ENCODE measurements around the gene BIN2.
A peak's percentile ranks its signal among the peaks of the same experiment; 100 is the strongest.
"Not testable (repeated sequence)": the region's sequence is repeated elsewhere in the genome, so short reads cannot be mapped to it uniquely, and the experiment has no call there.

The BIN2 gene

GRCh38 chr12:51359851-51360250 is 35.9 kb upstream of the BIN2 start:
- H3K4me1 Mint-ChIP-seq, result peaks cover 19% of the 10 kb centered on the region
- no peak overlapping the region for H3K27ac Mint-ChIP-seq
- H3K36me3 Mint-ChIP-seq (ENCODE audit: low read depth), result peaks cover 37% of the 10 kb centered on the region
- no peak for ATAC-seq
- no peak for DNase-seq
- no peak overlapping the region for H3K4me3 Mint-ChIP-seq
- no peaks in the 10 kb centered on the region for H3K9me3 Mint-ChIP-seq
- H3K27me3 Mint-ChIP-seq, result no peaks in the 10 kb centered on the region

- peaks cover 19% of the 10 kb centered on the region for H3K4me1 Mint-ChIP-seq
These were observed 34.5 kb upstream of the BIN2 start for GRCh38 chr12:51358496-51358895.

GRCh38 chr12:51357374-51358047 is 33.5 kb upstream of the BIN2 start:
- Mint-ChIP-seq H3K4me1 (peaks cover 19% of the 10 kb centered on the region), H3K27me3 (no peaks in the 10 kb centered on the region), H3K4me3 (no peak overlapping the region), H3K9me3 (no peaks in the 10 kb centered on the region), H3K27ac (peak overlapping the region; percentile 18), H3K36me3 (ENCODE audit: low read depth) (peaks cover 32% of the 10 kb centered on the region)
- DNase-seq, result peak; percentile 43
- ATAC-seq, result peak; percentile 84

More at GRCh38 chr12:51358496-51358895, 34.5 kb upstream of the BIN2 start:
- no peak overlapping the region for H3K4me3 Mint-ChIP-seq
- DNase-seq (no peak), ATAC-seq (no peak)
- no peak overlapping the region for H3K27ac Mint-ChIP-seq
- H3K27me3 Mint-ChIP-seq, result no peaks in the 10 kb centered on the region
- peaks cover 33% of the 10 kb centered on the region for H3K36me3 Mint-ChIP-seq (ENCODE audit: low read depth)
- H3K9me3 Mint-ChIP-seq, result no peaks in the 10 kb centered on the region

DNA sequence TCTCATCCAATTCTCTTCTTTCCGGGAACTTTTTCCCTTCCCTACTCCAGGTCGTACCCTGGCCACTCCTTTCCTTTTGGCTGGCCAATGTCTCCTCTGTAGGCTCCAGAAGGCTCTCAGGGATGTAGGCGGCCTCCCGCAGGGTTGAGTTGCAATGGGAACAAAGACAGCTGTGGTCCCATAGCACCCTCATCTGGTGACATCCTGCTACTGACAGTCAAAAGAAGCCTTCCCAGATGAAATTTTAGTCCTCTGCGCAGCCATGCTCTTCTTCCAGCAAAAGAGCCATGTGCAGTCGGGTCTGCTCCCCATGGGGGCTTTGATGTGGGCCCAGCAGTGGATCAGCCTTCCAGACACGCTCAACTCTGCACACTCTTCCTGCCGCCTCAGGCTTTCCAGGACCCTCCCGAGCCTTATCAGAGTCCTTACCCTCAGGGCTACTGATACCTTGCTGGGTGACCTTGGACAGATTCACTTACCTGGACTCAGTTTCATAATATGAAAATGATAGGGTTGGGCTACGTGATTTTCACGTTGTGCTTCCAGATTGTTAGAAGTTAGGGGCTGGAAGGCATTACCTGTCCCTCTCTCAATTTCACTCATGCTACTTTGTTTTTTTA is 28.0 kb upstream of the BIN2 start:
- ATAC-seq, result no peak
- no peak overlapping the region for H3K27ac Mint-ChIP-seq
- peaks cover 6% of the 10 kb centered on the region for H3K36me3 Mint-ChIP-seq (ENCODE audit: low read depth)
- no peaks in the 10 kb centered on the region for H3K27me3 Mint-ChIP-seq
- no peaks in the 10 kb centered on the region for H3K9me3 Mint-ChIP-seq
- peaks cover 3% of the 10 kb centered on the region for H3K4me1 Mint-ChIP-seq
- no peak overlapping the region for H3K4me3 Mint-ChIP-seq
- DNase-seq, result no peak

GRCh38 chr12:51349026-51349425 is 25.1 kb upstream of the BIN2 start:
- DNase-seq, result no peak
- H3K4me1 Mint-ChIP-seq, result peaks cover 3% of the 10 kb centered on the region
- no peaks in the 10 kb centered on the region for H3K9me3 Mint-ChIP-seq
- H3K27me3 Mint-ChIP-seq, result no peaks in the 10 kb centered on the region
- no peak for ATAC-seq
- no peak overlapping the region for H3K27ac Mint-ChIP-seq
- no peak overlapping the region for H3K4me3 Mint-ChIP-seq
- no peaks in the 10 kb centered on the region for H3K36me3 Mint-ChIP-seq (ENCODE audit: low read depth)

DNA sequence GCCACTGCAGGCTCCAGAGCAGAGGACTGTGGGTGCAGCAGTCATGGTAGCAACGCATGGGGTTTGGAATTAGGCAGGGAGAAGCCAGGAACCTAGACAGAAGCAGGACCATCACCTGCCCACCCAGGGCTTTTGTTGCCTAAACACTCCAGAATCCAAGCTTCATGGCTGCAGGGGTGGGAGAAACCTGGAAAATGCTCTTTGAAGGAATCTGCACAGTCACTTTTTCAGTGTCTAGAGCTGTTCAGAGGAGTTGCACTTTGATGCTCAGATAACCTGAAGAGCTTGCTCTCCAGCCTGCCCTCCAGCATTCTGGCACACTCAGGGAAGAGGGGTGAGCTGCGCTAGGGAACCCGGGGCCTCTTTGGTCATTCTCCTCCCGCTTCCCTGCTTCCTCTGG is 24.1 kb upstream of the BIN2 start:
- DNase-seq, result no peak
- H3K4me1 Mint-ChIP-seq, result peaks cover 5% of the 10 kb centered on the region
- ATAC-seq, result no peak
- H3K36me3 Mint-ChIP-seq (ENCODE audit: low read depth), result no peaks in the 10 kb centered on the region
- H3K9me3 Mint-ChIP-seq, result no peaks in the 10 kb centered on the region
- H3K4me3 Mint-ChIP-seq, result no peak overlapping the region
- H3K27me3 Mint-ChIP-seq, result no peaks in the 10 kb centered on the region
- H3K27ac Mint-ChIP-seq, result no peak overlapping the region

GRCh38 chr12:51346581-51346980 is 22.6 kb upstream of the BIN2 start, which contains the start of gene CELA1:
Gene CELA1 (minus strand): TSS chr12:51346679. CDS start chr12:51346638, 41 bp downstream.
- no peaks in the 10 kb centered on the region for H3K27me3 Mint-ChIP-seq
- DNase-seq (no peak), ATAC-seq (no peak)
- H3K27ac Mint-ChIP-seq, result no peak within 1 kb of the TSS
- H3K36me3 Mint-ChIP-seq (ENCODE audit: low read depth), result no peaks in the 10 kb centered on the region
- no peaks in the 10 kb centered on the region for H3K9me3 Mint-ChIP-seq
- peaks cover 19% of the 10 kb centered on the region for H3K4me1 Mint-ChIP-seq
- H3K4me3 Mint-ChIP-seq, result no peak within 1 kb of the TSS

DNA sequence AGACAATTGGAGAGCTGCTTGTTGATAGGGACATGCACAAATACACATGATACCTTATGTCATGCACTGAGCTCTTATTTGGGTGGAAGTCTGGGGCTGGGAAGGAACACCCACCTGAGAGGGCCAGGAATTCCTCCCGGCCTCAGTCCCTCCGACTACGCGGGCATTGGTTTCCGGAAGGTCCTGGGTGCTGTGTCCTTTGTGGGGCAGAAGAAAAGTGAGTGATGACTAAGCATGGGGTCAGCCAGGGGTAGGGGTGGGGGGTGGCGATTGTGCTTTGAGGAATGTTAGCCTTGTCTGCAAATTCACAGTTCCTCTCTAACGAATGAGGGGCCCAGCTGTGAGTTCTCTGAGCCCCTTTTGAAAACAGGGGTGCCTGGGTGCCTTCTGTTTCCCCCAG is 21.7 kb upstream of the BIN2 start:
- peaks cover 25% of the 10 kb centered on the region for H3K4me1 Mint-ChIP-seq
- no peak overlapping the region for H3K4me3 Mint-ChIP-seq
- H3K27me3 Mint-ChIP-seq, result peaks cover 1% of the 10 kb centered on the region
- ATAC-seq (no peak), DNase-seq (no peak)
- H3K27ac Mint-ChIP-seq, result no peak overlapping the region
- H3K36me3 Mint-ChIP-seq (ENCODE audit: low read depth), result no peaks in the 10 kb centered on the region
- no peaks in the 10 kb centered on the region for H3K9me3 Mint-ChIP-seq

GRCh38 chr12:51343201-51343600 is 19.2 kb upstream of the BIN2 start:
- H3K36me3 Mint-ChIP-seq (ENCODE audit: low read depth), result no peaks in the 10 kb centered on the region
- no peak for DNase-seq
- H3K27me3 Mint-ChIP-seq, result peaks cover 1% of the 10 kb centered on the region
- H3K9me3 Mint-ChIP-seq, result no peaks in the 10 kb centered on the region
- H3K4me3 Mint-ChIP-seq, result no peak overlapping the region
- H3K4me1 Mint-ChIP-seq, result peaks cover 25% of the 10 kb centered on the region
- peak; percentile 31 for ATAC-seq
- H3K27ac Mint-ChIP-seq, result peak overlapping the region; percentile 2

- DNase-seq (no peak), ATAC-seq (peak; percentile 55)
- Mint-ChIP-seq H3K27ac (peak overlapping the region; percentile 18), H3K4me1 (peaks cover 25% of the 10 kb centered on the region), H3K27me3 (peaks cover 1% of the 10 kb centered on the region), H3K36me3 (ENCODE audit: low read depth) (no peaks in the 10 kb centered on the region), H3K9me3 (no peaks in the 10 kb centered on the region), H3K4me3 (no peak overlapping the region)
These were observed 18.4 kb upstream of the BIN2 start for GRCh38 chr12:51342416-51342815.

- ATAC-seq, result peak; percentile 71
- peak overlapping the region; percentile 52 for H3K27ac Mint-ChIP-seq
- peak overlapping the region; percentile 29 for H3K4me3 Mint-ChIP-seq
These were observed 17.5 kb upstream of the BIN2 start for GRCh38 chr12:51341251-51342007.

GRCh38 chr12:51339750-51340149 is 15.8 kb upstream of the BIN2 start:
- Mint-ChIP-seq H3K9me3 (no peaks in the 10 kb centered on the region), H3K4me1 (peaks cover 22% of the 10 kb centered on the region), H3K36me3 (ENCODE audit: low read depth) (no peaks in the 10 kb centered on the region), H3K4me3 (no peak overlapping the region), H3K27me3 (peaks cover 1% of the 10 kb centered on the region), H3K27ac (no peak overlapping the region)
- DNase-seq (no peak), ATAC-seq (no peak)

More at GRCh38 chr12:51341251-51342007, 17.5 kb upstream of the BIN2 start:
- H3K27me3 Mint-ChIP-seq, result peaks cover 1% of the 10 kb centered on the region
- no peaks in the 10 kb centered on the region for H3K9me3 Mint-ChIP-seq
- H3K4me1 Mint-ChIP-seq, result peaks cover 25% of the 10 kb centered on the region
- no peaks in the 10 kb centered on the region for H3K36me3 Mint-ChIP-seq (ENCODE audit: low read depth)
- DNase-seq, result peak; percentile 72

DNA sequence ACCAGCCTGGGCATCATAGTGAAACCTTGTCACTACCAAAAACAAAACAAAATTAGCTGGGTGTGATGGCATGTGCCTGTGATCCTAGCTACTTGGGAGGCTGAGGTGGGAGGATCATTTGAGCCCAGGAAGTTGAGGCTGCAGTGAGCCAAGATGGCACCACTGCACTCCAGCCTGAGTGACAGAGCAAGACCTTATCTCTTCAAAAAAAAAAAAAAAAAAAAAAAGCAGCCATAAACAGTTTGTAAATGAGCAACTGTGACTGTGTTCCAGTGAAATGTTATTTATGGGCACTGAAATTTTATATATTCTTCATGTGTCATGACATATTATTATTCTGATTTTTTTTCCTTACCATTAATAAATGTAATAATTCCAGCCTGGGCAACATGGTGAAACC is 13.4 kb upstream of the BIN2 start:
- not testable (repeated sequence) for H3K27me3 Mint-ChIP-seq; DNase-seq; H3K4me3 Mint-ChIP-seq; H3K9me3 Mint-ChIP-seq; ATAC-seq; H3K27ac Mint-ChIP-seq; H3K36me3 Mint-ChIP-seq (ENCODE audit: low read depth)
- H3K4me1 Mint-ChIP-seq, result peaks cover 13% of the 10 kb centered on the region

GRCh38 chr12:51335931-51336330 is 12.0 kb upstream of the BIN2 start:
- H3K27me3 Mint-ChIP-seq, result no peaks in the 10 kb centered on the region
- peaks cover under 1% of the 10 kb centered on the region for H3K4me1 Mint-ChIP-seq
- ATAC-seq, result no peak
- H3K36me3 Mint-ChIP-seq (ENCODE audit: low read depth), result no peaks in the 10 kb centered on the region
- H3K4me3 Mint-ChIP-seq, result no peak overlapping the region
- DNase-seq, result no peak
- no peak overlapping the region for H3K27ac Mint-ChIP-seq
- H3K9me3 Mint-ChIP-seq, result no peaks in the 10 kb centered on the region

GRCh38 chr12:51334764-51335163 is 10.8 kb upstream of the BIN2 start:
- DNase-seq (no peak), ATAC-seq (no peak)
- Mint-ChIP-seq H3K9me3 (no peaks in the 10 kb centered on the region), H3K4me1 (peaks cover 7% of the 10 kb centered on the region), H3K27ac (no peak overlapping the region), H3K36me3 (ENCODE audit: low read depth) (no peaks in the 10 kb centered on the region), H3K27me3 (no peaks in the 10 kb centered on the region), H3K4me3 (no peak overlapping the region)
